Skeletal muscle satellite cell (primary cell): ENCODE data around the gene ZCCHC10. TPM values are rescaled to one million over a fixed set of nuclear protein-coding genes. Genes with fewer than 3 reads are reported as not detected.

Experiments
- small RNA-seq: library from RNA; depleted of rRNA; stranded (forward); fragments of <200 nt; gene quantifications from one replicate; pipeline ENCODE3, GENCODE V24; 2012

ZCCHC10 gene

Small RNA genes within 50 kb of the gene (small RNA-seq; reads per million reads assigned to genes)
- not detected for gene AC113410.1
- not detected for gene AC113410.3
- not detected for gene ATP6V0E1P1
- not detected for gene RF00019
